GM18868 (cell line): Measurements from ENCODE around the gene ENAH.
A peak's percentile ranks its signal among the peaks of the same experiment; 100 is the strongest.
"Not testable (repeated sequence)": the region's sequence is repeated elsewhere in the genome, so short reads cannot be mapped to it uniquely, and the experiment has no call there.

ENCODE experiments used
- ATAC-seq: cut with Tn5 transposase; IDR thresholded peaks from one replicate; pipeline ENCODE4 v1.9.1; 2021; ENCODE audit warnings: mild to moderate bottlenecking, moderate library complexity; ENCODE audit not compliant: unreplicated experiment

ENAH gene

GRCh38 chr1:225652729-225653462 lies at the start of gene ENAH:
Gene ENAH, minus strand, starts transcription at chr1:225653123. Its CDS starts 433 bp downstream, at chr1:225652690.
- ATAC-seq, result peak; percentile 60

GRCh38 chr1:225700889-225701465 lies 48.1 kb upstream of the ENAH start:
- no peak for ATAC-seq

- no peak for ATAC-seq
These were observed 47.4 kb upstream of the ENAH start for GRCh38 chr1:225700164-225700821.

- no peak for ATAC-seq
These were observed 46.4 kb upstream of the ENAH start for GRCh38 chr1:225699336-225699735.

GRCh38 chr1:225698194-225698593 lies 45.3 kb upstream of the ENAH start:
- not testable (repeated sequence) for ATAC-seq

- ATAC-seq, result no peak
These were observed 44.5 kb upstream of the ENAH start for GRCh38 chr1:225697428-225697827.

GRCh38 chr1:225695578-225696337 lies 42.8 kb upstream of the ENAH start:
- ATAC-seq, result no peak

GRCh38 chr1:225694151-225694603 lies 41.3 kb upstream of the ENAH start:
- no peak for ATAC-seq

- ATAC-seq, result not testable (repeated sequence)
These were observed 40.8 kb upstream of the ENAH start for GRCh38 chr1:225693697-225694096.

GRCh38 chr1:225693085-225693696 lies 40.3 kb upstream of the ENAH start:
- no peak for ATAC-seq

GRCh38 chr1:225692517-225692879 lies 39.6 kb upstream of the ENAH start:
- no peak for ATAC-seq

- ATAC-seq, result no peak
These were observed 39.1 kb upstream of the ENAH start for GRCh38 chr1:225691861-225692516.

- no peak for ATAC-seq
These were observed 38.5 kb upstream of the ENAH start for GRCh38 chr1:225691377-225691776.

- no peak for ATAC-seq
These were observed 37.0 kb upstream of the ENAH start for GRCh38 chr1:225689882-225690459.

- ATAC-seq, result no peak
These were observed 35.4 kb upstream of the ENAH start for GRCh38 chr1:225688345-225688744.

- no peak for ATAC-seq
These were observed 32.7 kb upstream of the ENAH start for GRCh38 chr1:225685476-225686176.

- no peak for ATAC-seq
These were observed 31.8 kb upstream of the ENAH start for GRCh38 chr1:225684741-225685140.

- no peak for ATAC-seq
These were observed 28.3 kb upstream of the ENAH start for GRCh38 chr1:225681231-225681630.

- ATAC-seq, result no peak
These were observed 25.6 kb upstream of the ENAH start for GRCh38 chr1:225678545-225678944.
